ENCODE data around the gene CHCHD2.
"Not testable (repeated sequence)": the region's sequence is repeated elsewhere in the genome, so short reads cannot be mapped to it uniquely, and the experiment has no call there.

Gene CHCHD2

GRCh38 chr7:56098187-56099008 is 7.9 kb downstream of the CHCHD2 start:
- not testable (repeated sequence) for H3K4me1 ChIP-seq (ENCODE audit: insufficient read depth, low read length); H3K9me3 ChIP-seq (ENCODE audit: low read length); H2AFZ ChIP-seq (ENCODE audit: low read depth, low read length); H3K4me3 ChIP-seq (ENCODE audit: low read length); H3K36me3 ChIP-seq (ENCODE audit: insufficient read depth, low read length); H3K27me3 ChIP-seq (ENCODE audit: insufficient read depth, low read length)

GRCh38 chr7:56097700-56098099 is 8.6 kb downstream of the CHCHD2 start:
- Histone ChIP-seq H3K9me3 (ENCODE audit: low read length) (no peaks in the 10 kb centered on the region), H2AFZ (ENCODE audit: low read depth, low read length) (no peak overlapping the region), H3K36me3 (ENCODE audit: insufficient read depth, low read length) (no peaks in the 10 kb centered on the region), H3K4me3 (ENCODE audit: low read length) (no peak overlapping the region), H3K4me1 (ENCODE audit: insufficient read depth, low read length) (no peaks in the 10 kb centered on the region), H3K27me3 (ENCODE audit: insufficient read depth, low read length) (no peaks in the 10 kb centered on the region)

GRCh38 chr7:56092789-56093531 is 13.3 kb downstream of the CHCHD2 start, which contains the start of gene PHKG1:
Gene PHKG1 (minus strand): TSS chr7:56092952. CDS start chr7:56088941, 4,011 bp downstream.
- no peaks in the 10 kb centered on the region for H3K27me3 ChIP-seq (ENCODE audit: insufficient read depth, low read length)
- no peak within 1 kb of the TSS for H2AFZ ChIP-seq (ENCODE audit: low read depth, low read length)
- no peaks in the 10 kb centered on the region for H3K4me1 ChIP-seq (ENCODE audit: insufficient read depth, low read length)
- no peaks in the 10 kb centered on the region for H3K36me3 ChIP-seq (ENCODE audit: insufficient read depth, low read length)
- H3K9me3 ChIP-seq (ENCODE audit: low read length): no peaks in the 10 kb centered on the region
- no peak within 1 kb of the TSS for H3K4me3 ChIP-seq (ENCODE audit: low read length)

GRCh38 chr7:56092388-56092787 is 13.9 kb downstream of the CHCHD2 start:
- H3K4me3 ChIP-seq (ENCODE audit: low read length); H3K36me3 ChIP-seq (ENCODE audit: insufficient read depth, low read length); H2AFZ ChIP-seq (ENCODE audit: low read depth, low read length); H3K27me3 ChIP-seq (ENCODE audit: insufficient read depth, low read length); H3K4me1 ChIP-seq (ENCODE audit: insufficient read depth, low read length); H3K9me3 ChIP-seq (ENCODE audit: low read length): not testable (repeated sequence)

GRCh38 chr7:56091591-56091990 is 14.7 kb downstream of the CHCHD2 start:
- H2AFZ ChIP-seq (ENCODE audit: low read depth, low read length): no peak overlapping the region
- no peak overlapping the region for H3K4me3 ChIP-seq (ENCODE audit: low read length)
- H3K9me3 ChIP-seq (ENCODE audit: low read length): no peaks in the 10 kb centered on the region
- H3K27me3 ChIP-seq (ENCODE audit: insufficient read depth, low read length): no peaks in the 10 kb centered on the region
- no peaks in the 10 kb centered on the region for H3K36me3 ChIP-seq (ENCODE audit: insufficient read depth, low read length)
- no peaks in the 10 kb centered on the region for H3K4me1 ChIP-seq (ENCODE audit: insufficient read depth, low read length)

- Histone ChIP-seq H3K4me1 (ENCODE audit: insufficient read depth, low read length) (no peaks in the 10 kb centered on the region), H3K4me3 (ENCODE audit: low read length) (no peak overlapping the region), H3K9me3 (ENCODE audit: low read length) (no peaks in the 10 kb centered on the region), H2AFZ (ENCODE audit: low read depth, low read length) (no peak overlapping the region), H3K27me3 (ENCODE audit: insufficient read depth, low read length) (no peaks in the 10 kb centered on the region), H3K36me3 (ENCODE audit: insufficient read depth, low read length) (no peaks in the 10 kb centered on the region)
Observed at GRCh38 chr7:56087445-56087844, 18.8 kb downstream of the CHCHD2 start.

GRCh38 chr7:56086761-56087160 is 19.5 kb downstream of the CHCHD2 start:
- Histone ChIP-seq H3K27me3 (ENCODE audit: insufficient read depth, low read length) (no peaks in the 10 kb centered on the region), H2AFZ (ENCODE audit: low read depth, low read length) (no peak overlapping the region), H3K4me3 (ENCODE audit: low read length) (no peak overlapping the region), H3K4me1 (ENCODE audit: insufficient read depth, low read length) (no peaks in the 10 kb centered on the region), H3K36me3 (ENCODE audit: insufficient read depth, low read length) (no peaks in the 10 kb centered on the region), H3K9me3 (ENCODE audit: low read length) (no peaks in the 10 kb centered on the region)

- H3K9me3 ChIP-seq (ENCODE audit: low read length): no peaks in the 10 kb centered on the region
- H3K36me3 ChIP-seq (ENCODE audit: insufficient read depth, low read length): peaks cover 8% of the 10 kb centered on the region
- no peaks in the 10 kb centered on the region for H3K27me3 ChIP-seq (ENCODE audit: insufficient read depth, low read length)
- no peak overlapping the region for H3K4me3 ChIP-seq (ENCODE audit: low read length)
- no peak overlapping the region for H2AFZ ChIP-seq (ENCODE audit: low read depth, low read length)
- no peaks in the 10 kb centered on the region for H3K4me1 ChIP-seq (ENCODE audit: insufficient read depth, low read length)
Observed at GRCh38 chr7:56083150-56083785, 23.0 kb downstream of the CHCHD2 start.

- Histone ChIP-seq H3K27me3 (ENCODE audit: insufficient read depth, low read length) (no peaks in the 10 kb centered on the region), H3K4me3 (ENCODE audit: low read length) (no peak overlapping the region), H3K4me1 (ENCODE audit: insufficient read depth, low read length) (no peaks in the 10 kb centered on the region), H3K36me3 (ENCODE audit: insufficient read depth, low read length) (peaks cover 13% of the 10 kb centered on the region), H2AFZ (ENCODE audit: low read depth, low read length) (no peak overlapping the region), H3K9me3 (ENCODE audit: low read length) (no peaks in the 10 kb centered on the region)
Observed at GRCh38 chr7:56081626-56082340, 24.5 kb downstream of the CHCHD2 start.

- not testable (repeated sequence) for H3K4me1 ChIP-seq (ENCODE audit: insufficient read depth, low read length); H2AFZ ChIP-seq (ENCODE audit: low read depth, low read length); H3K9me3 ChIP-seq (ENCODE audit: low read length); H3K27me3 ChIP-seq (ENCODE audit: insufficient read depth, low read length); H3K4me3 ChIP-seq (ENCODE audit: low read length)
- H3K36me3 ChIP-seq (ENCODE audit: insufficient read depth, low read length): peaks cover 18% of the 10 kb centered on the region
Observed at GRCh38 chr7:56080726-56081435, 25.4 kb downstream of the CHCHD2 start.

- no peaks in the 10 kb centered on the region for H3K27me3 ChIP-seq (ENCODE audit: insufficient read depth, low read length)
Observed at GRCh38 chr7:56079450-56080185, 26.7 kb downstream of the CHCHD2 start.

GRCh38 chr7:56078196-56078595 is 28.1 kb downstream of the CHCHD2 start:
- Histone ChIP-seq H3K9me3 (ENCODE audit: low read length) (no peaks in the 10 kb centered on the region), H2AFZ (ENCODE audit: low read depth, low read length) (no peak overlapping the region), H3K27me3 (ENCODE audit: insufficient read depth, low read length) (no peaks in the 10 kb centered on the region), H3K4me1 (ENCODE audit: insufficient read depth, low read length) (no peaks in the 10 kb centered on the region), H3K36me3 (ENCODE audit: insufficient read depth, low read length) (peaks cover 18% of the 10 kb centered on the region), H3K4me3 (ENCODE audit: low read length) (no peak overlapping the region)

More at GRCh38 chr7:56079450-56080185, 26.7 kb downstream of the CHCHD2 start:
- H3K9me3 ChIP-seq (ENCODE audit: low read length): no peaks in the 10 kb centered on the region
- no peaks in the 10 kb centered on the region for H3K4me1 ChIP-seq (ENCODE audit: insufficient read depth, low read length)
- no peak overlapping the region for H2AFZ ChIP-seq (ENCODE audit: low read depth, low read length)
- no peak overlapping the region for H3K4me3 ChIP-seq (ENCODE audit: low read length)
- peaks cover 18% of the 10 kb centered on the region for H3K36me3 ChIP-seq (ENCODE audit: insufficient read depth, low read length)
